SIG-M5 treated with dmso at 0.1 percent for 504 hours (cell line): ENCODE data around the gene FNDC3B.
"Not testable (repeated sequence)": the region's sequence is repeated elsewhere in the genome, so short reads cannot be mapped to it uniquely, and the experiment has no call there.

Experiments
- DNase-seq: peaks from one replicate; lab custom pipeline; 2025; ENCODE audit not compliant: unreplicated experiment; lab: John Stamatoyannopoulos, UW

Gene FNDC3B

DNA sequence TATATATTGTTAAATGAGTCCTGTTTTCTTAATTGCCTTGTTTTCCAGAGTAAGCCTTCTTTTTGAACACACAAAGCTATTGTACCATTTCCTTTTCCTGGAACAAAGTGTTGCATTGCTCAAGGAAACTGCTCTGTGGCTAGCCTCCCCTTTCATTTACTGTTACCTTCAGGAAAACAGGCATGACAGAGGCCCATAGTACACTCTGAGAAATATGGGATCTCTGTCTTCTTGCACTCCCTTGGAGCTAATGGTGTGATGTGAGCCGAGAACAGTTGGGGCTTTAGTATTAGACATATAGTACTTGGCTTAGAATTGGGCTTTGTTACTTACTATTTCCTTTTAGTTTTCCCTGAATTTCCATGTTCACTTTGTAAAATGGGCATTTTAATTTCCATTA is 215.2 kb downstream of the FNDC3B start:
- DNase-seq = no peak

DNA sequence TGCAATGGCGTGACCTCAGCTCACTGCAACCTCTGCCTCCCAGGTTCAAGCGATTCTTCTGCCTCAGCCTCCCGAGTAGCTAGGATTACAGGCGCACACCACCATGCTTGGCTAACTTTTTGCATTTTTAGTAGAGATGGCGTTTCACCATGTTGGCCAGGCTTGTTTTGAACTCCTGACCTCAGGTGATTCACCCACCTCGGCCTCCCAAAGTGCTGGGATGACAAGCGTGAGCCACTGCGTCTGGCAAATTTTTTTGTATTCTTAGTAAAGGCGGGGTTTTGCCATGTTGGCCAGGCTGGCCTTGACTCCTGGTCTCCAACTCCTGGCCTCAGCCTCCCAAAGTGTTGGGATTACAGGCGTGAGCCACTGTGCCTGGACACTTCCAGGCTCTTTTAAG is 215.9 kb downstream of the FNDC3B start:
- DNase-seq = not testable (repeated sequence)

DNA sequence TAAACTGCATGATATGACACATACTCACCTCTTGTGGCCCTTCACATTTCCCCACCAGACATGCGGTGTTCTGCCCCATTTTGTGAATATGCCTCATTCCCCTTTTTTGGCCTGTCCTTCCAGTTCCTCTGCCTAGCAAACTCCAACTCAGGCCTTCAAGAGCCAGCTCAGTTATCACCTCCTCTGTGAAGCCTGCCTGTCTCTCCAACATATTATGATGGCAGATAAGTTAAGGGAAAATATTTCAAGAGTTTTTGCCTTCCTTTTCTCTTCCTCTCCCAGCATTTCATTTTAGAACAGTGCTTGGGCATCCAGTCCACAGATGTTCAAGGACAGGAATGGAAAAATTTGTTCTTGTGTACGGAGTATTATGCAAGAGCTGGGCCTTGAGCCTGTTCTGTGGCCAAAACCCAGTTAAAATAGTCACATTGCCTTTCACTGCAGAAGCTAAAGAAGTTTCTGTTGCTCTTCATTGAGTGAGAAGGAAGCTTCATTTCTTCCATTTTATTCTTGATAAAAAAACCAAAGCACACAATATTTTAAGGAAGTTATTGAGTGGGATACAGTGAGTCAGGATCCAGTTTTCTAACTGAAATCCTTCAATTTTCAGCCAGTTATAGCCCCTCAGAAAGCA is 216.8 kb downstream of the FNDC3B start:
- DNase-seq = no peak

GRCh38 chr3:172257648-172258400 is 218.4 kb downstream of the FNDC3B start:
- no peak for DNase-seq

GRCh38 chr3:172258624-172259023 is 219.2 kb downstream of the FNDC3B start:
- no peak for DNase-seq

- DNase-seq = no peak
Measured at GRCh38 chr3:172259111-172259541, 219.7 kb downstream of the FNDC3B start.

- no peak for DNase-seq
Measured at GRCh38 chr3:172259726-172260248, 220.4 kb downstream of the FNDC3B start.

DNA sequence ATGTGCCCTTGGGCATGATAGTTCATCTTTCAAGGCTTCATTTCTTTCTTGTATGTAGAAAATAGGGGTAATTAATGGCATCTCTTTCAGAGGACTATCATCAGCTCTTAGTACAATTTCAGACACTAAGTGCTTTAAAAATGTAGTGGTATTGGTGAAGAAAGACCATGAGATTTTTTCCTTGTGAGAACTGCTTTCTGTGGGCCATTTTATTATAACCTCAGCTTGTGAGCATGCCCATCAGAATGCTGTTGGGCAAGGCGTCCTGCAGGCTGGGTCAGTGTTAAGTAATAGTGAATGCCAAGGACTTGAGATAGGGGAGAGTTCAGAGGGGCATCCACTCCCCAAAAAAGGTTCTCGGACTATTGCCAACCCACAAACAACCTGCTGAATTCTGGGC is 221.0 kb downstream of the FNDC3B start:
- DNase-seq = no peak

- no peak for DNase-seq
Measured at GRCh38 chr3:172261054-172261453, 221.7 kb downstream of the FNDC3B start.

DNA sequence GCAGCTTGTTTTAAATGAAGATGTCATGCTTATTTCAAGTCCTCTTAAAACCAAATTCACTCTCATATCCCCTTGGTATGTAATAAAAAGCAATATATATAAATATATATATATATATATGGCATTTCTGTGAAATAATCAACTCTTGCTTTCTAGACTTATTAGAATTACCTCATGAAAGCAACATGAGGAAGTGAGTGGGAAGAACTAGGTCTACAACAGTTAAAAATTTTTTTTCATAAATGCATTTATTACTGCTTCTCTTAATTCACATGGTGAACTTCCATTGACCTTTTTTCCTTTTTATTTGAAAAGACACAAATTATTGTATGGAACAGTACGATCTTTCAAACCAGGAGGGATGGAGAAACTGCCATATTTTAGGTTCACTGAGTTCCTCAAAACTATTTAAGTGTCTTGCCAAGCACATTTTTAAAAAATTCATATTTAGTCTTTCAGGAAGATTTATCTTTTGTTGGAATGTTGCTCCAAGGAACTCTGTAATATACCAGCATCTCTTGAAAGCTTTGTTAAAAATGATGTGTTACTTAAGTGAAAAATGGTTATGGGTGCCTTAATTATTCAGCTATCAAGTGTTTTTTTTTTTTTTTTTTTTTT is 223.7 kb downstream of the FNDC3B start:
- DNase-seq = no peak

DNA sequence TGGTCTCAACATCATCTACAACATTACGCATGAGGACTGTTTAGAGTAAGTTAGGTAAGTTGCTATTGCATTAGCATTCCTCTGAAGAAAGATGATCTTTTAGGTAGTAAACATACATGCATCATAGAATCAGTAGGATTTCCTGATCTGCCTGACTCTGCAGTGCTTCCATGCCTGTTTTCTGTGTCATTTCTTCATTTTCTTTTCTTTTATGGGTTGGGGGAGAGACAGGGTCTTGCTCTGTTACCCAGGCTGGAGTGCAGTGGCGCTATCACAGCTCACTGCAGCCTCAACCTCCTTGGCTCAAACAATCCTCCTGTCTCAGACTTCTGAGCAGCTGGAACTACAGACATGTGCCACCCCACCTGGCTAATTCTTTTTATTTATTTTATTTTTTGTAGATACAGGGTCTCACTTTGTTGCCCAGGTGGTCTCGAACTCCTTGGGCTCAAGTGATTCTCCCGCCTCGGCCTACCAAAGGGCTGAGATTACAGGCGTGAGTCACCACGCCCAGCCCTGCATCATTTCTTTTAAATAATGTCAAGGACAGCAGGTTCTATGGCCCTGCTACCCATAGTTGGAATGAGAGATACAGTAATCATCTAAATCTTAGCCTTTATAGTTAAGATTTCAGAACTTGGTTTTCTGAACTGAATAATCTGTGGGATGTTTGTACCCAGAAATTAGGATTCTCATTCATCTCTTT is 224.6 kb downstream of the FNDC3B start:
- no peak for DNase-seq

- DNase-seq = no peak
Measured at GRCh38 chr3:172266103-172266502, 226.7 kb downstream of the FNDC3B start.

DNA sequence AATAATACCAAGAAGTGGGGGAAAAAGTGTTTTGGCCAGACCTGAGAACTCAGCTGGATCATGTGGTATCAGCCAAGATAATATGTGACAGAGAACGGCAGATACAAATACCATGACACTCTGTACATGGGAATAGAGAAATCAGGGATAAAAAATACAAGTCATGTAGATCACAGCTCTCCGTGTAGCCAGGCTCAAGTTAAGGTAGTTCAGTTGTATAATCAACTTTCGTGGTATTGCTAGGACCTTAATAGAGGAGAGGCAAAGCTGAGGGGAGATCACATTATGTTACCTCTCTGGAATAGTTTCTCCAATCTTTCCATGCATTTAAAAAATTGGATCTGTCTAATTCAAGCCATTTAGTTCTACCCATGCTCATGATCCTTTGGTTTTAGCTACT is 229.0 kb downstream of the FNDC3B start:
- DNase-seq = no peak

DNA sequence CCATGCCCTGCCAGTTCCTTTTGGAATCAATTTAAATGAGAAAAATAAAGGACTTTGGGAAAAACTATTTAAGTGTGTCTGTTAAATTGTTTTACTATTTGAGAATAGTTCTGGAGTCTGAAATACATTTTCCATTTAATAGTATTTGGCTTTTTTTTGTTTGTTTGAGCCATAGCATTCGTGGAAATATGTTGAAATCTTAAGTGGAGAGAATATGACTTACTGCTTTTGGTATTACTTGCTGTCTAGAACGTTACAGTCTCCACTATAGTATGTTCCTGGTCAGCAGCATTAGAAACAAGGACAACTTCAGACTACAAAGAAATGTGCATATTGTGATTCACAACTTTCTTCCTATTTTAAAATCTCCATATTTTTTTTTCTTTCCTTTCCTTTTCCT is 229.5 kb downstream of the FNDC3B start:
- no peak for DNase-seq

- DNase-seq = peak; percentile 19
Measured at GRCh38 chr3:172270557-172271166, 231.3 kb downstream of the FNDC3B start.

DNA sequence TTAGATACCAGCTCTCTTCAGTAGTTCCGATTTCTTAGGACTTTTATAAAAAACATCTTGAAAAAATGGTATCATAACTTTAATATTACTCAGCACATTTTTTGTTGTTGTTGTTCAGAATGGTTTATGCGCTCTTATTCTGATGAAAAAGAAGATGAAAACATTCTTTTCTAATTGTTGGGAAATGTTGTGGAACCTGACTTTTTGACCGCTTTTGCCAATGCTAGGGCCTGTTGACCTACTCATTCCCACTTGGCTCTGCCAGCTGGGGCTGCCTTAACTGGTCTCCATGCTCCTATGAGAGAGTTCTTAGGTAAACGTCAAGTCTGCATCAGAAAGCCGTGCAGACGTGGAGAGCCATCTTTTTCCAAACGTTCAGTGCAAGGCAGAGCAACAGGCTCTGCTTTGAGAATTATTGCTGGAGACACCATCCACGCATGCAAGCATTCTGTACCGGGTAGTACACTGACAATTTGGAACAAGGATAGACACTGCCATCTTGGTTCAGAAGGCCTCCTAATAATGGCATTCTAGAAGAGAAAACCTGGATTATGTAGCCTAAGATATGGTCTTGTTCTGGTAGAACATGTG is 232.1 kb downstream of the FNDC3B start:
- DNase-seq = no peak

GRCh38 chr3:172272698-172273097 is 233.3 kb downstream of the FNDC3B start:
- no peak for DNase-seq

GRCh38 chr3:172273378-172273777 is 234.0 kb downstream of the FNDC3B start:
- no peak for DNase-seq

- DNase-seq = no peak
Measured at GRCh38 chr3:172274906-172275305, 235.5 kb downstream of the FNDC3B start.

- no peak for DNase-seq
Measured at GRCh38 chr3:172275586-172275985, 236.2 kb downstream of the FNDC3B start.

- DNase-seq = no peak
Measured at GRCh38 chr3:172276103-172276502, 236.7 kb downstream of the FNDC3B start.
